Endothelial cell of umbilical vein (primary cell): ENCODE measurements around the gene NRP2. TPM values are rescaled to one million over a fixed set of nuclear protein-coding genes. Genes with fewer than 3 reads are reported as not detected.

Experiments used
- BruUV-seq: library from RNA; stranded (reverse); fragments of 400-500 nt; replicated peaks from 2 replicates; lab custom pipeline; 2021; lab: Mats Ljungman, UMichigan
- CTCF ChIA-PET: fragments of 300-600, 350-600 bp; sonication (Branson Sonifier 250); formaldehyde crosslinking; loops from one replicate; lab custom pipeline; 2021; ENCODE audit warnings: antibody characterized with exemption, inconsistent platforms; lab: Charles Lee
- POLR2A ChIA-PET: fragments of 300-600, 350-600 bp; sonication (Branson Sonifier 250); formaldehyde crosslinking; loops from one replicate; lab custom pipeline; 2021; ENCODE audit warnings: antibody characterized with exemption, inconsistent platforms; lab: Charles Lee
- DNase-seq: peaks from one replicate; pipeline ENCODE4 v3.0.0-alpha.2; 2011; ENCODE audit warnings: low read depth, low spot score
- FAIRE-seq: peaks from 2 replicates; lab custom pipeline; 2011; peaks lifted over from hg19 to GRCh38; lab: Jason Lieb, UNC
- H2AFZ ChIP-seq: 2 replicates; pipeline ENCODE4 v1.6.0; 2012; ENCODE audit warnings: low read depth, low read length, control low read depth, inconsistent platforms
- H3K27ac ChIP-seq: 2 replicates; pipeline ENCODE4 v1.5.1; 2011; ENCODE audit warnings: low read depth, mild to moderate bottlenecking, control low read depth, low read length, moderate library complexity; ENCODE audit not compliant: insufficient read depth
- H3K27me3 ChIP-seq, 2 experiments: 2 replicates each; pipeline versions ENCODE4 v1.6.0 to v1.6.1; 2011; ENCODE audit warnings: low read length in 2 of 2, mixed read lengths in 1 of 2; ENCODE audit not compliant: control insufficient read depth in 2 of 2, insufficient read depth in 2 of 2
- H3K36me3 ChIP-seq, 2 experiments: 2 replicates in 1 of 2; 3 replicates in 1 of 2; pipeline ENCODE4 v1.5.1; 2011; ENCODE audit warnings: low read length in 2 of 2, mild to moderate bottlenecking in 1 of 2, moderate library complexity in 1 of 2; ENCODE audit not compliant: control insufficient read depth in 2 of 2, insufficient read depth in 2 of 2; ENCODE audit errors: extremely low read depth in 1 of 2
- H3K4me1 ChIP-seq: 3 replicates; pipeline ENCODE4 v1.5.1; 2011; ENCODE audit warnings: mild to moderate bottlenecking, low read length; ENCODE audit not compliant: control insufficient read depth, insufficient read depth; ENCODE audit errors: extremely low read depth
- H3K4me2 ChIP-seq: 2 replicates; pipeline ENCODE4 v1.6.1; 2011; ENCODE audit warnings: low read length, control low read depth, mixed read lengths; ENCODE audit not compliant: insufficient read depth
- H3K4me3 ChIP-seq, 3 experiments: fragments of 200-600 bp in 1 of 3; sonication (generic), shearing (Covaris generic) in 1 of 3; replicated peaks in 1 of 3; 2 replicates each; pipeline ENCODE4 v1.5.1; 2011 to 2016; ENCODE audit warnings: control low read depth in 3 of 3, low read length in 3 of 3, mild to moderate bottlenecking in 2 of 3, inconsistent platforms in 1 of 3, low read depth in 1 of 3, moderate library complexity in 1 of 3; ENCODE audit not compliant: insufficient read depth in 1 of 3
- H3K79me2 ChIP-seq: 2 replicates; pipeline ENCODE4 v1.6.0; 2012; ENCODE audit warnings: low read length, inconsistent platforms; ENCODE audit not compliant: control insufficient read depth, insufficient read depth
- H3K9ac ChIP-seq: replicated peaks from 2 replicates; pipeline ENCODE3; 2011; ENCODE audit warnings: low read length, control low read depth; ENCODE audit not compliant: insufficient read depth; ENCODE audit errors: extremely low read depth
- H3K9me1 ChIP-seq: replicated peaks from 3 replicates; pipeline ENCODE4 v1.6.0; 2011; ENCODE audit warnings: mild to moderate bottlenecking, low read length; ENCODE audit not compliant: control insufficient read depth, insufficient read depth; ENCODE audit errors: extremely low read depth
- H3K9me3 ChIP-seq: replicated peaks from 2 replicates; pipeline ENCODE4 v1.5.1; 2012; ENCODE audit warnings: low read length, inconsistent platforms; ENCODE audit not compliant: control insufficient read depth, insufficient read depth
- H4K20me1 ChIP-seq: replicated peaks from 2 replicates; pipeline ENCODE3; 2011; ENCODE audit warnings: mild to moderate bottlenecking, low read length; ENCODE audit not compliant: control insufficient read depth, insufficient read depth; ENCODE audit errors: extremely low read depth
- EZH2 ChIP-seq: IDR thresholded peaks from 2 replicates; pipeline ENCODE4 v1.6.1; 2012; ENCODE audit warnings: borderline replicate concordance, low read depth, mild to moderate bottlenecking, moderate library complexity, low read length, inconsistent platforms; ENCODE audit not compliant: severe bottlenecking
- FOS ChIP-seq: IDR thresholded peaks from 2 replicates; pipeline ENCODE4 v1.6.1; 2011; ENCODE audit warnings: mild to moderate bottlenecking, low read length, moderate library complexity, borderline replicate concordance; ENCODE audit not compliant: insufficient read depth
- JUN ChIP-seq: IDR thresholded peaks from 2 replicates; pipeline ENCODE4 v1.6.1; 2011; ENCODE audit warnings: borderline replicate concordance, low read depth; ENCODE audit not compliant: insufficient read length, insufficient read depth
- MYC ChIP-seq: IDR thresholded peaks from one replicate; pipeline ENCODE4 v1.6.1; 2011; ENCODE audit warnings: mild to moderate bottlenecking, low read depth, low read length
- POLR2A ChIP-seq: IDR thresholded peaks from 2 replicates; pipeline ENCODE4 v1.6.1; 2012; ENCODE audit warnings: low read depth, mild to moderate bottlenecking, control low read depth, low read length
- dilution Hi-C: fragments of 300-500 bp; cut with MboI; formaldehyde crosslinking; loops from one replicate; pipeline ENCODE4 v1.15.0; 2019; ENCODE audit warnings: low sequenced_read_pairs; ENCODE audit not compliant: extremely low pct_ligation_motif_present
- intact Hi-C: fragments of 100-400 bp; cut with micrococcal nuclease; formaldehyde crosslinking; loops from one replicate; pipeline ENCODE4 v1.10.0; 2022
- polyA plus RNA-seq, 4 experiments: library from polyadenylated mRNA; depleted of rRNA in 3 of 4; stranded (reverse) in 3 of 4; unstranded in 1 of 4; fragments of >200 nt; gene quantifications; 2 replicates each; pipeline versions ENCODE4 v1.2.1 to v1.2.3, GENCODE V29; 2011 to 2012; ENCODE audit warnings: missing spikeins in 1 of 4
- total RNA-seq: library from RNA; stranded (reverse); gene quantifications from 2 replicates; pipeline ENCODE4 v1.2.3, GENCODE V29; 2021
- TF ChIP-seq, protein P1 (sequence below): IDR thresholded peaks from 2 replicates; pipeline ENCODE4 v1.6.1; 2011; ENCODE audit not compliant: insufficient read depth, insufficient read length
- TF ChIP-seq, protein P2 (sequence below), 2 donors: IDR thresholded peaks; 1 replicate in 1 of 2; 2 replicates in 1 of 2; pipeline ENCODE4 v1.5.1; 2011; ENCODE audit warnings: low read length in 2 of 2, mild to moderate bottlenecking in 2 of 2, moderate library complexity in 2 of 2, control low read depth in 1 of 2, inconsistent platforms in 1 of 2, low read depth in 1 of 2; ENCODE audit not compliant: insufficient read depth in 1 of 2; ENCODE audit errors: extremely low read depth in 1 of 2

Gene NRP2
- total and polyA plus RNA-seq, 2 donors (not counting 3 experiments of a cell fraction or from before 2014, with no cell fraction given), result 160 to 240 TPM

DNA sequence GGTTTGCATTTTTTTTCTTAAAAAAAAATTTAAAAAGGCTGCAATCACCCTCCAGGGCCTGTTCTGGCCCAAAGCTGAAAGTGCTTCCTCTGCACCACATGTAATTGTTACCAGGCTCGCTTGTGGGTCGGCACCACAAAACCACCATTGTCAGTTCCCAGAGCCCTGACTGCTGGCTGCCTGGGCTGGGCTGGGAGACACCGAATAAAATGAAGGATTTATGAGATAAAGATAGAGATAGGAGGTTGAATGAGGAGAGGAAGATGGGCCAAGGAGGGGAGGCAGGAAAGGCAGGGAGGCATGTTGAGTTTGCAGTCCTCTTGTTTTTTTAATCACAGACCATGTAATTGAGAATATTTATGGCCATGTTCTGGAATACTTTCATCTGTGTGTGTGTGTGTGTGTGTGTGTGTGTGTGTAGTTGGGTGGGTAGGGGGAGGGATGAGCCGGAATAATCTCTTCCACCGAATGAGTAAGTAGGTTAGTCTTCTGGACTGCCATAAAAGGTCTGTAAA, 14.7 kb downstream of the NRP2 start:
- H3K9me3 ChIP-seq, result no peaks in the 10 kb centered on the region
- no peak overlapping the region for H3K9ac ChIP-seq
- ChIA-PET CTCF (interaction anchor here (1.0 to 2.8 kb wide), 2 partner anchors 10 to 21 kb away, joined by 5 to 8 read pairs; no protein-coding TSS in a partner anchor), POLR2A (no interaction called here)
- FAIRE-seq, result no peak
- BruUV-seq, result no TSS peak
- H3K9me1 ChIP-seq, result no peaks in the 10 kb centered on the region
- H3K4me1 ChIP-seq, result peaks cover 36% of the 10 kb centered on the region
- intact Hi-C loops (no loop called here), dilution Hi-C loops (no loop called here)
- TF ChIP-seq, protein P1, sequence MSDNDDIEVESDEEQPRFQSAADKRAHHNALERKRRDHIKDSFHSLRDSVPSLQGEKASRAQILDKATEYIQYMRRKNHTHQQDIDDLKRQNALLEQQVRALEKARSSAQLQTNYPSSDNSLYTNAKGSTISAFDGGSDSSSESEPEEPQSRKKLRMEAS, result no peak
- TF ChIP-seq FOS, result no peak
- no peaks in the 10 kb centered on the region for H3K27me3 ChIP-seq
- peaks cover 18% of the 10 kb centered on the region for H3K79me2 ChIP-seq
- no peak overlapping the region for H3K4me3 ChIP-seq
- DNase-seq, result no peak
- no peak overlapping the region for H2AFZ ChIP-seq
- H4K20me1 ChIP-seq, result no peaks in the 10 kb centered on the region
- no peak overlapping the region for H3K4me2 ChIP-seq
- peaks cover 7 to 10% of the 10 kb centered on the region in 2 experiments for H3K36me3 ChIP-seq
- no peak overlapping the region for H3K27ac ChIP-seq

DNA sequence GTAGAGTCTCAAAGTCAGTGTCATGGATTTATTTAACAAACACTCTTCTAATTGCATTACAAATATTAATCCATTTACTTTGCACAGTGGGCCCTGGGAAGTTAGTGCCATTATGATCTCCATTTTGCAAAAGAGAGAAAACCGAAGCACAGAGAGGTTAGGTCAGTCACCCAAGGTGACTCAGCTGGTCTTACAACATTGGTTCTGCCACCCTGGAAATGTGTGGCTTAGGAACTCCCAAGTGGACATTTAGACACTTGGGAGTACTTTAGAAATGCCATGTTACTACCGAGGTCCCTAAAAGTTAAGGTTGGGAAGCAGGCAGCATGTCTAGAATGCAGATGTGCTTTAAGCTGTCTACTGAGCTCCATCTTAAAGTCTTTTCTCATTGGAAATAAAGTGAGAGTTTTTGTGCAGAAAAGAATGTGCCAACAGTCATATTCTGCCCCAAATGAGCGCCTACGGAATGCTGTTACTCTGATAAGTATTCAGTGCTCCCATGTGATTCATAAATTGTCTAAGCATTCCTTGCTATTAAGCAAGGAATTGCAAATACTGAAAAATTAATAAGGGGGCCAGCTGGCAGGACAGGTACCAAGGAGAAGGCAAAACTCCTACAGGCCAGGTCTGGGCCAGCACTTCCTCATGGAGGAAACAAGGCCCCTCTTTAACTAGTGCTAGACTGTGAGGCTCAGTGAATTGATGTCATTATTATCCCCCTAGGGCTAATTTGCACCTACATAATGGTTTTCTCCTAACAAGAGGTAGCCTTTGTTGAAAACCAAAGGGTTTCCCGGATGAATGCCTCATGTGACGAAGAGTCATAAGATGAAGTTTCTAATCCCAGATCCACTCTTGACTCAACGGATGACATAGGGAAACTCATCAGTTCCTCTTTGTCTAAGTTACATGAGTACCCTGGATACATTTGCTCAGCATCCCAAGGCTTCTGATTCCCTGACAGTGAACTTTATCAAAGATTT, 16.3 kb downstream of the NRP2 start:
- intact Hi-C loops (no loop called here), dilution Hi-C loops (no loop called here)
- ChIA-PET CTCF (interaction anchor here (1.3 to 2.4 kb wide), 6 partner anchors 8 to 34 kb away, joined by 3 to 10 read pairs (median 6); partner anchors contain the start of gene NRP2), POLR2A (no interaction called here)
- Histone ChIP-seq H3K4me1 (peaks cover 52% of the 10 kb centered on the region), H3K27me3 (no peaks in the 10 kb centered on the region), H3K4me3 (no peak overlapping the region), H3K9me1 (no peaks in the 10 kb centered on the region), H3K36me3 (peaks cover 5 to 16% of the 10 kb centered on the region in 2 experiments), H4K20me1 (no peaks in the 10 kb centered on the region), H3K27ac (no peak overlapping the region), H3K9me3 (no peaks in the 10 kb centered on the region), H3K4me2 (no peak overlapping the region), H3K79me2 (peaks cover 20% of the 10 kb centered on the region), H3K9ac (no peak overlapping the region), H2AFZ (no peak overlapping the region)
- no TSS peak for BruUV-seq
- no peak for DNase-seq
- TF ChIP-seq EZH2 (no peak), FOS (no peak), JUN (no peak), MYC (no peak), POLR2A (no peak)
- TF ChIP-seq, protein P2, sequence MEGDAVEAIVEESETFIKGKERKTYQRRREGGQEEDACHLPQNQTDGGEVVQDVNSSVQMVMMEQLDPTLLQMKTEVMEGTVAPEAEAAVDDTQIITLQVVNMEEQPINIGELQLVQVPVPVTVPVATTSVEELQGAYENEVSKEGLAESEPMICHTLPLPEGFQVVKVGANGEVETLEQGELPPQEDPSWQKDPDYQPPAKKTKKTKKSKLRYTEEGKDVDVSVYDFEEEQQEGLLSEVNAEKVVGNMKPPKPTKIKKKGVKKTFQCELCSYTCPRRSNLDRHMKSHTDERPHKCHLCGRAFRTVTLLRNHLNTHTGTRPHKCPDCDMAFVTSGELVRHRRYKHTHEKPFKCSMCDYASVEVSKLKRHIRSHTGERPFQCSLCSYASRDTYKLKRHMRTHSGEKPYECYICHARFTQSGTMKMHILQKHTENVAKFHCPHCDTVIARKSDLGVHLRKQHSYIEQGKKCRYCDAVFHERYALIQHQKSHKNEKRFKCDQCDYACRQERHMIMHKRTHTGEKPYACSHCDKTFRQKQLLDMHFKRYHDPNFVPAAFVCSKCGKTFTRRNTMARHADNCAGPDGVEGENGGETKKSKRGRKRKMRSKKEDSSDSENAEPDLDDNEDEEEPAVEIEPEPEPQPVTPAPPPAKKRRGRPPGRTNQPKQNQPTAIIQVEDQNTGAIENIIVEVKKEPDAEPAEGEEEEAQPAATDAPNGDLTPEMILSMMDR (IDR thresholded peaks at IDR 0.05; ENCODE audit: extremely low read depth in 1 of 2, insufficient read depth in 1 of 2, low read depth in 1 of 2, low read length in 2 of 2), result no peak
- TF ChIP-seq, protein P1, result no peak
- no peak for FAIRE-seq
